AG09309 (cell line): ENCODE measurements around the gene ZBP1.

Experiments
- DNase-seq: peaks from one replicate; pipeline ENCODE4 v3.0.0-alpha.2; 2010; ENCODE audit warnings: low read depth
- H3K4me3 ChIP-seq: 2 replicates; pipeline ENCODE4 v1.5.1; 2011; ENCODE audit warnings: mild to moderate bottlenecking, low read depth, low read length, moderate library complexity; ENCODE audit not compliant: control insufficient read depth
- CTCF ChIP-seq: IDR thresholded peaks from 2 replicates; pipeline ENCODE4 v1.5.1; 2011; ENCODE audit warnings: mild to moderate bottlenecking, low read depth, low read length, inconsistent platforms; ENCODE audit not compliant: insufficient read depth, control insufficient read depth; ENCODE audit errors: missing control alignments

ZBP1 gene

GRCh38 chr20:57611586-57612311, 8.5 kb downstream of the ZBP1 start:
- no peak for DNase-seq
- H3K4me3 ChIP-seq = no peak overlapping the region
- TF ChIP-seq CTCF = no peak

GRCh38 chr20:57610261-57610952, 9.8 kb downstream of the ZBP1 start:
- DNase-seq = no peak
- no peak overlapping the region for H3K4me3 ChIP-seq
- no peak for TF ChIP-seq CTCF

GRCh38 chr20:57609842-57610167, 10.4 kb downstream of the ZBP1 start:
- no peak for DNase-seq
- no peak for TF ChIP-seq CTCF

GRCh38 chr20:57609086-57609841, 11.0 kb downstream of the ZBP1 start:
- H3K4me3 ChIP-seq = no peak overlapping the region
- DNase-seq = no peak
- TF ChIP-seq CTCF = no peak

More at GRCh38 chr20:57609842-57610167, 10.4 kb downstream of the ZBP1 start:
- no peak overlapping the region for H3K4me3 ChIP-seq

GRCh38 chr20:57608516-57608915, 11.7 kb downstream of the ZBP1 start:
- DNase-seq = no peak

More at GRCh38 chr20:57608516-57608915, 11.7 kb downstream of the ZBP1 start:
- no peak for TF ChIP-seq CTCF
- H3K4me3 ChIP-seq = no peak overlapping the region
